Epidermal melanocyte (primary cell): Measurements from ENCODE around the gene NFKBIB.

Experiments
- DNase-seq: peaks from one replicate; pipeline ENCODE4 v3.0.0; 2011; ENCODE audit warnings: low spot score; ENCODE audit not compliant: insufficient read length

NFKBIB gene

DNA sequence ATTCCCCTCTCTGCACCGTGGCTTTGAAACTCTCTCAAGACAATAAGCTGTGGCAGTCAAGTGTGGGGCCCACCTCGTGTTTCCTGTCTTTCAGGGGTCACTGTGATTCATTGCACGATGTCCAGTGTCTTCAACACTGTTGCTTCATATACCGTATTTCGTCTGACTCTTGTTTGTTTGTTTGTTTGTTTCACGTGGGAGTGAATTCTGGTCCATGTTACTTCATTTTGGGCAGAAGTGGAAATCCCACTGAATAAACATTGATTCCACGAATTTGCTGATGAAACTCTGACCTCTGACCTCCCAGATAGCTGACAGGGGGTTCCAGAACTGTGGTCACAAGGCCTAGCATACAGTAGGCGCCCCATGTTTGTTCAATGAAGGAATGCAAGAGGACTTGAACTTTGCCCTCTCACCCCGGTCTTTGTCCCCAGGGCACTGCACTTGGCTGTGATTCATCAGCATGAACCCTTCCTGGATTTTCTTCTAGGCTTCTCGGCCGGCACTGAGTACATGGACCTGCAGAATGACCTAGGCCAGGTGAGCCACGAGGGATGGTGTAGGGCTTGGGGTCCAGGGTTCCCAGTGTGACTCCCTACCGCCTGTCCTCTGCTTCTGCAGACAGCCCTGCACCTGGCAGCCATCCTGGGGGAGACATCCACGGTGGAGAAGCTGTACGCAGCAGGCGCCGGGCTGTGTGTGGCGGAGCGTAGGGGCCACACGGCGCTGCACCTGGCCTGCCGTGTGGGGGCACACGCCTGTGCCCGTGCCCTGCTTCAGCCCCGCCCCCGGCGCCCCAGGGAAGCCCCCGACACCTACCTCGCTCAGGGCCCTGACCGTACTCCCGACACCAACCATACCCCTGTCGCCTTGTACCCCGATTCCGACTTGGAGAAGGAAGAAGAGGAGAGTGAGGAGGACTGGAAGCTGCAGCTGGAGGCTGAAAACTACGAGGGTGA lies 5.1 kb downstream of the NFKBIB start:
- no peak for DNase-seq

DNA sequence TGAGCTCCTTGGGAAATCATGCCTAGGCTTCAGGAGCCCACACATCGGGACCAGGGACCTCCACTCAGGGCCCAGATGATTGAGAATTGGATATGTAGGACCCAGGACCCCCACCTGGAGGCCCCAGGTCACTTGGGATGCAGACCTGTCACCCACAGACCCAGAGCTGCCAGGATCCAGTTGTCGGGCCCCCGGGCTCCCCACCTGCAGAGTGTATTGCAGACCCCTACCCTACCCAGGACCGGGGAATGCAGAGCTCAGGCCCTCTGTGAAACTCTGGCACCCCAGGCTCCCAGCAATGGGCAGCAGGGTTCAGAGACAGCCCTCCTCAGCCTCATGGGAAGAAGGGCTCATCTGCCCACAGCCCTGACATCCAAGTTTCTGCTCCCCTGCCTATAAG lies 5.9 kb downstream of the NFKBIB start:
- no peak for DNase-seq

DNA sequence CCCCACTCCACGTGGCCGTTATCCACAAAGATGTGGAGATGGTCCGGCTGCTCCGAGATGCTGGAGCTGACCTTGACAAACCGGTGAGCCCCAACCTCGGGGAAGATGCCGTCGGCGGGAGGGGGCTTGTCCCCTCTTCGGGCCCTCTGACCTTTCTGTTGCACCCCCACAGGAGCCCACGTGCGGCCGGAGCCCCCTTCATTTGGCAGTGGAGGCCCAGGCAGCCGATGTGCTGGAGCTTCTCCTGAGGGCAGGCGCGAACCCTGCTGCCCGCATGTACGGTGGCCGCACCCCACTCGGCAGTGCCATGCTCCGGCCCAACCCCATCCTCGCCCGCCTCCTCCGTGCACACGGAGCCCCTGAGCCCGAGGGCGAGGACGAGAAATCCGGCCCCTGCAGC lies 7.5 kb downstream of the NFKBIB start:
- no peak for DNase-seq

DNA sequence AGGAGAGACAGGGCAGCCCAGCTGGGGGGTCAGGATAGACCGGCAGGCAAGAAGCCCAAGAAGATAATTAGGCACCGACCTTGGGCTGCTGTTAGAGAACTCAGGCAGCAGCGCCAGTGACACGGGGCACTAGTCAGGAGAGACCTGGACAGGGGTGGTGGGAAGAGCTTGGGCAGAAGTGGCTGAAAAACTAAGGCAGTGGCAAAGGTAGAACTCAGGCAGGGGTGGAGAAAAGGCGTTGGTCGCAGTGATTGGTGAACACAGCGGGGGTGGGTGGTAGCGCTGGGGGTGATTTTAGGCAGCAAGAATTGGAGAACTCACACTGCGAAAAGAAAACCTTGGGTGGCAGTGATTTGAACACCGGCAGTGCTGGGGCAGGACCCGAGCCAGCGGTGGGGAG lies 7.9 kb downstream of the NFKBIB start:
- DNase-seq = no peak

DNA sequence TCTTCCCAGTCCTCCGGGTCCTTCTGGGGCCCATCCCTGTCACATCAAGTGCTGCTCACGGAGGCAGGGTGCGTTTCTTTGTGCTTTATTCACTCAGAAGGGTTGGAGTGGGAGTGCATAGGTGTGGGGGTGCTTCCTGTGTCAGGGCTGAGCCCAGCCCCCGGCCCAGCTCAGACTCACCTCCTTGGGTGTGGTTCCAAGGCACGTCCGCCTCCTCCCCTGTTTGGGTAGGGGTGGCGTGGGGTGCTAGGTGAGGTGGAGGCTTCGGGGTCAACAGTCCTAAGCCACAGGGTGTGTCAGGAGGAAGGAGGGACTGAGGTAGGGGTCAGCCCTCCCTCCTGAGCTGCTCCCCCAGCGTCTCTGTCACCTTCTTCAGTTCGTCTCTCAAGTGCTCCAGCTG lies 9.1 kb downstream of the NFKBIB start:
- DNase-seq = peak; percentile 9

DNA sequence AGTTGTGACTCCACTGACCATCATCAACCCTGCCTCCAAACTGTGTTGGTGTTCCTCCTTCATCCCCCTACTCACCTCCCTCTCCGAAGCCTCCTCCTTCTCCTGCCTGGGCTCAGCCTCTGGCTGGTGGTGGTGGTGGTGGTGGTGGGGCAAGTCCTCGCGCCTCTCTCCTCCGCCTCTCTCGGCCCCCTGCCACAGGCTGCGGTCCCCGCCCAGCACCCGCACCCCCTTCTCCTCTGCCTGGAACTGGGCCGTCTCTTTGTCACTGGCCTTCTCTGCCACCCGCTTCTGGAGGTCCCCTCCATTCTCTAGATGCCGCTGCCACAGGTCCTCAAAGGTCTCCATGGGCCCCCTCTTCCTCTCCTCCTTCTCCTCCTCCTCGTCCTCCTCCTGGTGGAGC lies 10.7 kb downstream of the NFKBIB start:
- DNase-seq = no peak

DNA sequence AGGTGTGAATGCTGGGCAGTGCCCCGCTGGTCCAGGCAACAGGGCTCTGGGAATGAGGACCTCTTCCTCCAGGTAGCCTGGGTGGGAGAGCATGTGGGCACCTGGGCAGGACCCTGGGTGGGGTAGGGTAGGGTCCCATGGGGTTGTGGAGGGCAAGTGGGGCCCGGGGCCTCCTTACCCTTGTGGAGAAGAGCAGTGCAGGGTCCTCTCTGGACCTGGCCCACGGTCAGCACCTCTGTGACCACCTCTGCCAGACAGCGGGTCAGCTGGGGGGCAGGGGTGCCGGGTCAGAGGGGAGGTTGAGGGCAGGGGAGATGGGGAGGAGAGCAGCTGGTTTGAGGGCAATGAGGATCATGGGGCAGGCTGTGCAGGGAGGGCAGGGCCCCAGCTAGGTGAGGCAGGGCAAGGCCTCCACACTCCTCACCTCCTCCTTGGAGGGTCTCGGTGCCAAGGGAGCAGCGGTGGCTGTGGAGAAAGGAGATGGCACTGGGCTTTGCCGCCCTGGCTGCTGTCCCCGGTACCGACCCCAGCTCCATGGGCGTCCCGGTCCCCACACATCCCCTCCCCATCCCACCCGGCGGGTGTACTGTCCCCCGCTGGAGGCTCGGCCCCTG lies 11.7 kb downstream of the NFKBIB start:
- peak; percentile 10 for DNase-seq

DNA sequence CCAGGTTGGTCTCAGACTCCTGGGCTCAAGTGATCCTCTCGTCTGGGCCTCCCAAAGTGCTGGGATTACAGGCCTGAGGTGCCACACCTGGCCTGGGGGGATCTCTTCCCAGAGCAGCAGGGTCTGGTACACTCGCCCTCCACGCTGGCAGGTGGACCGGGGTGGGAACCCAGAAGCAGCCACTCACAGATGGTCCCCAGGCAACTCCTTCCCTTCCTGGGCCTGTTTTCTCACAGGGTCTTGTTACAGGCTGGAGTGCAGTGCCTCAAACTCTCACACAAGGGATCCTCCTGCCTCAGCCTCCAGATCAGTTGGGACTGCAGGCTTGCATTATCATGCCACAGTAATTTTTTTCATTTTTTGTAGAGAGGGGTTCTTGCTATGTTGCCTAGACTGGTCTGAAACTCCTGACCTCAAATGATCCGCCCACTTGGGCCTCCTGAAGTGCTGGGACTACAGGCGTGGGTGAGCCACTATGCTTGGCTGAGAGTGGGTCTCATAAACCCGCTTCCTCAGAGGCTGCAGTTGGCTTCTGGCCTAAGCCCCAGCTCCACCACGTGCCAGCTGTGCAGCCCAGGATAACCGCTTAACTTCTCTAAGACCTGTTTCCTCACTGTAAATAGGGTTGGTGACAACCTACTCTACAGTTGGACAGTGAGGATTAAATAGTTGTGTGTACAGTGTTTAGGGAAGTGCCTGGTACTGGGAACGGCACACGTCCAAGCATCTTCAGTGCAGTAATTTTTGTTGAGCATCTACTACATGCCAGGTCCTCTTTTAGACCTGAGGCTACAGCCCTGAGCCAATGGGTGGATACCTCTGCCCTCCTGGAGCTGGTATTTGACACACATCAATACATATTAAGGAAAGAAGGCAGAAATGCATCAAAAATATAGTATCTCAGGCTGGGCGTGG lies 13.1 kb downstream of the NFKBIB start:
- peak; percentile 12 for DNase-seq

DNA sequence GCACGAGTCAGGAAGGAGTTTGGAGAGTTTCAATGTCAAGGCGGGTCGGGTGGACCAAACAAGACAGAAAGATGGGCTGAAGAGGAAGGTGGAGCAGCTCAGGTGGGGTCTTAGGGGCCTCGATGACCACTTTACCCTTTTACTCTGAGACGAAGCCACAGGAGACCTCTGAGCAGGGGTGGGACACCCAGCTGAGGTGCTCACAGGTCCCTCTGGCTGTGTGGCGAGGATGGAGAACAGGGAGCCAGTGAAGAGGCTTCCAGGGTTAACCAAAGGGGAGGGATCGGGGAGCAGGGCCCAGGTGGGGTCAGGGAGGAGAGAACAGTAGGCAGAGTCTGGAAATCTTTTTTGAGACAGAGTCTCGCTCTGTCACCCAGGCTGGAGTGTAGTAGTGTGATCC lies 14.2 kb downstream of the NFKBIB start:
- DNase-seq = no peak

DNA sequence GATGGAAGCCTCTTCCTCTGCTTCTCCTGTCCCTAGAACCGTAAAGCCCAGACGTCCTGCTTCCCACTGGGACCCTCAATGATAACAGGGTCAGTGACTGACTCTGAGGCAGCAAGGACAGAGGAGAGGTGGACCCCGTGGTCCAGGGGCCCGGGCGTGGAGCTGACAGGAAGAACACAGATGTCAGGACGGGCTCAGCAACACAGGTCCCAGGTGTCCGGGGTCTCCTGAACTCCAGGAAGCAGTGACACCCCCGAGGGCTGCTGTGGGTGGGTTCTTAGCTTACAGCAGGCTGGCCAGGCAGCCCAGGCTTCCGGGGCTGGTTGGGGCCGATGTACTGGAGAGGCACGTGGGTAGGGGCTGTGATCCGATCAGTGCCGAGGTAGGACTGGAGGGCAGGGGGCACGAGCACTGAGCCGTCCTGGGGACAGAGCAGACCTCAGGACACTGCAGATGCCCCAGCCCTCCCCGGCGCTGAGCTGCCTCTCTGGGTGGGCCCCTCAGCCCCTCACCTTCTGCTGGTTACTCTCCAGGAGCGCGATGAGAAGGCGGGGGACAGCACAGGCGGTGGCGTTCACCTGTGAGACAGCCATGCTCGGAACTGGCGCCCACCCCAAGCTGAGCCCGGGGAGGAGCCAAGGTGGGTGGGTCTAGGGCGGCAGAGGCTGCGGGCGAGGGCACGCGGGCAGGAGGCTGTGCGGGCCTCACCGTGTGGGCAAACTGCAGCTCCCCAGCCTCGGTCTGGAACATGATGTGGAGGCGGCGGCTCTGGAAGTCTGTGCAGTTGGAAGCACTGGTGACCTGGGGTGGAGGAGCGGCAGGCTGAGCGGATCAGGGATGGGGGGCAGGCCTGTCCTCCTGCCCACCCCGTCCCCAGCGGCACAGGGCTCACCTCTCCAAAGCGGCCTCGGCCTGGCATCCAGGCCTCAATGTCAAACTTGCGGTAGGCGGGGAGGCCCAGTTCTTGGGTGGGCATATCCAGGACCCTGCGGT lies 15.9 kb downstream of the NFKBIB start:
- no peak for DNase-seq

DNA sequence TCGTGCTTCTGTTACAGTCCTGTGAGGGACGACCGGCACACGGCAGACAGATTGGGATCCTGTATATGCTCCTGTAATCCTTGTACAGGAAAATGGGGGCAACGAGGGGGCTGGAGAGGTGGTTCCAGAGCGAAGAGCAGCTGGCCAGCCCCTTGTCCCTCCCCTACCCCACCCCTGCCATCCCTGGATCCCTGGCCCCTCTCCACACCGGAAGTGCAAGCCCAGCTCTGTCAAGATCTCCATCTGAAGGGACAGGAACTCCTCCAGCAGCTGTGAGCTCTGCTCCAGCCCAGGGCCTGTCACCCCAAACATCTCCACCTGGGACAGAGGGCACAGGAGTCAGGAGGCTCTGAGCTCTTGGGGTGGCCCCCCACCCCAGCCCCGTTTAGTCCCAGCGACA lies 17.7 kb downstream of the NFKBIB start:
- DNase-seq = no peak

DNA sequence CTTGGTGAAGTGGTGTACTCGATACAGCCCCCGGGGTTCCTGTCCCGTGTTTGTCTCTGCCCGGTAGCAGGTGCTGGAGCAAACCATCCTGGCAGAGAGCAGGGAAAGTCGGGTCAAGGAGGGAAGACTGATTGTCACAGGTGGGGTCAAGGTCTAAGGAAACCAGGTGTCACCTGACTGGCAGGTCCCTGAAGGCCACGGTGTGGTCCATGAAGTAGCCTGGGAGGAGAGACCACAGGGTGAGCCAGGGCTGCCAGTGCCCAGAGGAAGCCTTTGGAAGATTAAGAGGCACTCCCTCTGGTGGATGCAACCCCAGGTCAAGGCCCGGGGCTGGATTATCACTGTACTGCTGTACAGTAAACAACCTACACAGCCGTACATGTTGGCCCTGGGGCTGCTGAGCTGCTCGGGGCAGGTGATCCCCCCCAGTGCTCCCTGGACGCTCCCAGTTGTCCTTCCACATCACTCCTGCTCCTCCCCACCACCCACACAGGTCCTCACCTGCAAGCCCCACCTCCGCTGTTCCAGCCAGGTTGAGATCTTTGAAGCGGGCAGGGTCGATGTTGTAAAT lies 18.2 kb downstream of the NFKBIB start:
- no peak for DNase-seq

DNA sequence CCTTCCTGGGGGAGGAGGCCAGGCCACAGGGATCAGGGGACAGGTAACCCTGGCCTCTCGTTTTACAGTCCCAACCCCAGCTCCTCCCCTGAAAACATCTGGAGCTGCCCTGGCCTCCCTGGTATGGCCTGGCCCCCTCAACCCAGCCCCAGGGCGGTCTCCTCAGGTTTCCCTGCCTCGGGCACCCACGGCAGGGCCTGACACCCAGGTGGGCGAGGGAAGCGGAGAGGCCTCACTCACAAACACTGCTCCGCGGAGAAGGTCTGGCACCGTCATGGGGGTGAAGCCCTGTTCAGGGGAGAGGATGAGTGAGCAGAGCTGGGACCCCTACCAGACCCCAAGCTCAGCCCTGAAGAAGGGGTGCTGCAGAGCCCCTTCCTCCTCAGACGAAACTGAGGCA lies 18.8 kb downstream of the NFKBIB start:
- no peak for DNase-seq

DNA sequence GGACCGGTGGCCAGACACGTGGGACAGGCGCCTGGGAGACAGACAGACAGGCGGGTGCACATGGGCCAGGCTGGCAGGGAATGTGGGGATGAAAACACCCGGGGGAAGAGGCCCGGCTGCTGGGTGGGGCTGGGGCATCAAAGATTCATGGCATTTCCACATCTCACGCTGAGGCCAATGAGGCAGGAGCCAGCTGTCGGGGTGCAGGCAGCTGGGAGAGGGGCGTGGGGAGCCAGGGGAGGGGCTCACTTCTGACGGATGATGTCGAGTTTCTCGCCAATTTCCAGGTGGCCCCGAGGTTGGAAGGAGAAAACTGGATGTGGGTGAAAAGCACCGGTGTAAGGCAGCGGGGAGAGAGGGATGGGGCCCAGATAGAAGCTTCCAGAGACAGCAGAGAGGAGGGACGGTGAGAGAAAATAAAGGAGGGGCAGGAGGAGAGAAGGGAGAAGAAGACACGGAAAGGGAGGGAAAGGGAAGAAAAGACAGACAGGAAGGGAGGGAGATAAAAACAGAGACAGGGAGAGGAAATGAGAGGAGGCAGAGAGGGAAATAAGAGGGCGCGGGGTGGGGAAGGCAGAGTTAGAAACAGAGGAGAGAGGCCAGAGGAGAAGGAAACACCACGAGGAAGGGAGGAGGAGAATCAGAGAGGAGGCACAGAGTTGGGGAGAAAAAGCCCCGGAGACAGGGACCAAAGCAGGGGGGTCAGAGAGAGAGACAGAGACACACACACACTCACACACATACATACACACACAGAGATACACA lies 20.2 kb downstream of the NFKBIB start:
- DNase-seq = no peak

DNA sequence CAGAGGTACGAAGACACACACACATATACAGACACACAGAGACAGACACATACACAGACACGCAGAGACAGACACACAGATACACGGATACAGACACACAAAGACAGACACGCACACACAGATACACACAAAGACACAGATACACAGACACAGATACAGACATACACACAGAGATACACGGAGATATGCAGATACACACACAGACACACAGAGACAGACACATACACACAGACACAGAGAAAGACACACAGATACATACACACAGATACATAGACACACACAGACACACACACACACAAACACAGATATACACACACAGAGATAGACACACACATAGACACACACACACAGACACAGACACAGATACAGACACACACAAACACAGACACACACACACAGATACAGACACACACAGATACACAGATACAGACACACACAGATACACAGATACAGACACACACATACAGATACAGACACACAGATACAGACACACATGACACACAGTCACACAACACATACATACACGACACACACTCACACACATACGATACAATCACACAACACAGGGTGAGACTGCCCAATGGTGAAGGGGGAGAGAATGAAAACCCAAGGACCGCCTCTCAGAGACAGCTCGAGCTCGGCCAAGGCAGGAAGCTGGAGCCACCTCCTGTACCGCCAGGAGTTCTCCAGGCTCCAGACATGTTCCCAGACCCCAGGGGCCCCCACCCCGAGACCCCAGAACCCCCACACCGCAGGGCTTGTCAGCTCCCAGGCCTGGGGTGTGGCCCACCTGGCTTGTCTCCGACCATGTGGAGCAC lies 21.0 kb downstream of the NFKBIB start:
- DNase-seq = no peak

DNA sequence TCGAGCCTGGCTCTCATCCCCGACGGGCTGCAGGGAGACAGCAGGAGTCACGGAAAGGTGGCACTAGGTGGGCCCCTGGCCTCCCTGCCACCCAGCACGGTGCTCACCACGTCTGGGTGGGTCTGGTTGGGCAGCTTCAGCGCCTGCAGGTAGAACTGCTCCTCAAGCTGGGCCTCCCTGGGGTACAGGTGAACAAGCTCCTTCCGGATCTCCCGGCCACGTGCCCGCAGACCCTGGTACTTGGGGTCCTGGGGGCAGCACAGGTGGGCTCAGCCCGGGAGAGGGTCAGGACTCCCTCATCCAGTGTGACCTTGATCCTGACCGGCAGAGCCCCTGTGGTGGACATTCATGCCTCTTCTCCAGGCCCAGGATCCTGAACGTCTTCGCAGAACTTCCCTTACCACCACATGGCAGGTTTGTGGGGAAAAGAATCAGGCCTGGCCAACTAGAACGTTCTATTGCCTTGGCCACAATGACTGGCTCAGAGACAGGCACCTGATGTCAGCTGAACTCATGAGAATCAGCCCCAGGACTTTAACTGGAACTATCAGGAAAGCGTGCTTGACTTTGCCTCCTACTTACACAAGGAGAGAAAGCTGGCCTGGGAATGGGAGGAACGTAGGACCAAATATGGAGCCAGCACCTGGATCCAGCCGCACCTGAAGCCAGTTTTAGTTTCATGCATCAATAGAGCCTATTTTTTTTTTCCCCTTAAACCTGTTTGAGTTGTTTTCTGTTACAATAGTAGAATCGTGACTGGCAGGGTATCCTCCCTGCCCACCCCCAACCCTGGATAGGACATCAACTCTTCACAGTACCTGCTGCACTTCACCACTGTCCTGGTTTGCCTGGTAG lies 21.9 kb downstream of the NFKBIB start:
- no peak for DNase-seq

DNA sequence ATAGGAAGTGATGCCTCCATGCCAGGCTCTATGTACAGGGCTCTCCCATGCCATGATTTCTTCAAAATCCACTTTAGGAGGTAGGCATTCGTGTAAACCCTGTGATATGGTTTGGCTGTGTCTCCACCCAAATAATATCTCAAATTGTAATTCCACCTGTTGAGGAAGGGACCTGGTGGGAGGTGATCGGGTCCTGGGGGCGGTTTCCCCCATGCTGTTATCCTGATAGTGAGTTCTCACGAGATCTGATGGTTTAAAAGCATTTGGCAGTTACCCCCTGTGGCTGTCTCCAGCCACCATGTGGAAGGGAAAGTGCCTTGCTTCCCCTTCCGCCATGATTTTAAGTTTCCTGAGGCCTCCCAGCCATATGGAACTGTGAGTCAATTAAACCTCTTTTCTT lies 22.7 kb downstream of the NFKBIB start:
- no peak for DNase-seq

DNA sequence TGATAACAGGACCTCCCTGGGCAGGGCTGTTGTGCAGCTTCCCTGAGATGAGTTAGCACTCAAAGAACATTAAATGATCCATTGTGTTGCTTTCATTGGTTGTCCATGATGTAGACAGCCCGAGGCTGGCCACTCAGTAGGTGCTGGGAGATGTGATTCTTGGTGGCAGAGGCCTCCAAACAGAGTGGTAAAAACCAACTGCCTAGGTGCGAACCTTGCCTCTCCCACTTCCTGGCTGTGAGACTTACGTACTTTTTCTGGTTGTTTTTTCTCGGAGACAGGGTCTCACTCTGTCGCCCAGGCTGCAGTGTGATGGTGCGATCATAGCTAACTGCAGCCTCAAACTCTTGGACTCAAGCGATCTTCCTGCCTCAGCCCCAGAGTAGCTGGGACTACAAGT lies 24.6 kb downstream of the NFKBIB start:
- DNase-seq = no peak
